WTC11 (cell line): ENCODE results near the gene SMIM1. TPM values are rescaled to one million over a fixed set of nuclear protein-coding genes. Genes with fewer than 3 reads are reported as not detected.
"Not testable (repeated sequence)": the region's sequence is repeated elsewhere in the genome, so short reads cannot be mapped to it uniquely, and the experiment has no call there.

Experiments
- ATAC-seq: fragments of 200-7000 bp; cut with Tn5 transposase; 2 replicates; pipeline ENCODE4 v1.10.0; 2021; ENCODE audit warnings: mild to moderate bottlenecking, moderate library complexity
- CTCF ChIA-PET: fragments of 300-600 bp; sonication (Branson Sonifier 250); formaldehyde crosslinking; loops from one replicate; lab custom pipeline; 2021; ENCODE audit warnings: antibody characterized with exemption; lab: Charles Lee
- POLR2A ChIA-PET: fragments of 350-600 bp; sonication (Branson Sonifier 250); formaldehyde crosslinking; loops from one replicate; lab custom pipeline; 2021; ENCODE audit warnings: antibody characterized with exemption; lab: Charles Lee
- DNase-seq: peaks from one replicate; pipeline ENCODE4 v3.0.0; 2021; ENCODE audit warnings: low spot score
- H3K27ac Mint-ChIP-seq: 2 replicates; pipeline ENCODE4 v1.8.0; 2021; ENCODE audit warnings: mixed read lengths
- H3K27me3 Mint-ChIP-seq: 2 replicates; pipeline ENCODE4 v1.8.0; 2021; ENCODE audit warnings: low read depth, mild to moderate bottlenecking, moderate library complexity, mixed read lengths
- H3K36me3 Mint-ChIP-seq: 2 replicates; pipeline ENCODE4 v1.8.0; 2021; ENCODE audit warnings: mixed read lengths
- H3K4me1 Mint-ChIP-seq: 2 replicates; pipeline ENCODE4 v1.8.0; 2022; ENCODE audit warnings: mixed read lengths
- H3K4me3 Mint-ChIP-seq: 2 replicates; pipeline ENCODE4 v1.8.0; 2021; ENCODE audit warnings: mild to moderate bottlenecking, moderate library complexity, mixed read lengths
- H3K9me3 Mint-ChIP-seq: 2 replicates; pipeline ENCODE4 v1.8.0; 2021; ENCODE audit warnings: mixed read lengths
- CTCF ChIP-seq: fragments of 200-600 bp; IDR thresholded peaks from 2 replicates; pipeline ENCODE4 v1.8.0; 2022; ENCODE audit warnings: antibody characterized with exemption
- E2F1 ChIP-seq: sonication (generic); formaldehyde crosslinking; IDR thresholded peaks from 2 replicates; pipeline ENCODE4 v1.8.0; 2022; ENCODE audit warnings: mild to moderate bottlenecking, missing genetic modification reagents
- EMX1 ChIP-seq: fragments of 250-450 bp; sonication (Bioruptor Pico); IDR thresholded peaks from 2 replicates; pipeline ENCODE4 v1.8.0; 2021; ENCODE audit warnings: mild to moderate bottlenecking
- ESRRA ChIP-seq: sonication (generic); formaldehyde crosslinking; IDR thresholded peaks from 2 replicates; pipeline ENCODE4 v1.8.1; 2022; ENCODE audit warnings: mild to moderate bottlenecking, missing genetic modification reagents, borderline replicate concordance
- GABPB1 ChIP-seq: sonication (generic); formaldehyde crosslinking; IDR thresholded peaks from 2 replicates; pipeline ENCODE4 v1.8.1; 2023; ENCODE audit warnings: mild to moderate bottlenecking, missing genetic modification reagents
- GTF2I ChIP-seq: fragments of 250-450 bp; sonication (Bioruptor Pico); conservative IDR thresholded peaks from 2 replicates; pipeline ENCODE4 v1.4.0; 2021; ENCODE audit warnings: mild to moderate bottlenecking
- IRF1 ChIP-seq: sonication (generic); formaldehyde crosslinking; IDR thresholded peaks from 2 replicates; pipeline ENCODE4 v1.8.0; 2023; ENCODE audit warnings: missing genetic modification reagents
- NFYB ChIP-seq: sonication (generic); formaldehyde crosslinking; conservative IDR thresholded peaks from 2 replicates; pipeline ENCODE4 v1.8.0; 2022; ENCODE audit warnings: low read depth, missing genetic modification reagents
- NR2C2 ChIP-seq: sonication (generic); formaldehyde crosslinking; IDR thresholded peaks from 2 replicates; pipeline ENCODE4 v1.8.0; 2022; ENCODE audit warnings: mild to moderate bottlenecking, missing genetic modification reagents
- OVOL2 ChIP-seq: fragments of 250-450 bp; sonication (Bioruptor Pico); IDR thresholded peaks from 2 replicates; pipeline ENCODE4 v1.9.0; 2021; ENCODE audit warnings: mild to moderate bottlenecking, borderline replicate concordance
- ZBTB21 ChIP-seq: sonication (generic); formaldehyde crosslinking; IDR thresholded peaks from 2 replicates; pipeline ENCODE4 v1.8.1; 2023; ENCODE audit warnings: mild to moderate bottlenecking, missing genetic modification reagents, borderline replicate concordance
- ZBTB43 ChIP-seq: sonication (generic); formaldehyde crosslinking; IDR thresholded peaks from 2 replicates; pipeline ENCODE4 v1.8.1; 2023; ENCODE audit warnings: mild to moderate bottlenecking, missing genetic modification reagents
- ZNF121 ChIP-seq: sonication (generic); formaldehyde crosslinking; IDR thresholded peaks from 2 replicates; pipeline ENCODE4 v1.8.0; 2023; ENCODE audit warnings: missing genetic modification reagents
- ZNF416 ChIP-seq: fragments of 250-450 bp; sonication (Bioruptor Pico); IDR thresholded peaks from 2 replicates; pipeline ENCODE4 v1.9.0; 2021; ENCODE audit warnings: mild to moderate bottlenecking, inconsistent platforms
- total RNA-seq: library from RNA; stranded (reverse); gene quantifications from 3 replicates; pipeline ENCODE4 v1.2.3, GENCODE V29; 2021
- TF ChIP-seq, protein P1 (sequence below): sonication (generic); formaldehyde crosslinking; IDR thresholded peaks from 2 replicates; pipeline ENCODE4 v1.8.1; 2023; ENCODE audit warnings: mild to moderate bottlenecking, missing genetic modification reagents, moderate library complexity

Gene SMIM1
- total RNA-seq, 1 experiment from 2014 or later, result 10.2 TPM

- Mint-ChIP-seq H3K36me3 (peaks cover 13% of the 10 kb centered on the region; the same call in 1 of the 2 replicates), H3K4me3 (no peak overlapping the region), H3K27ac (no peak overlapping the region), H3K4me1 (peaks cover 2% of the 10 kb centered on the region), H3K9me3 (peaks cover 31% of the 10 kb centered on the region), H3K27me3 (peaks cover 13% of the 10 kb centered on the region)
- TF ChIP-seq CTCF, result no peak
- no peak for TF ChIP-seq GABPB1 (CRISPR knock-in tag)
- no peak for TF ChIP-seq OVOL2 (CRISPR knock-in tag)
- ChIA-PET CTCF (interaction anchor here (1.9 kb wide), 1 partner anchor 16 kb away, joined by 7 read pairs; no protein-coding TSS in a partner anchor), POLR2A (no interaction called here)
- ATAC-seq (no peak), DNase-seq (no peak)
Measured at GRCh38 chr1:3809680-3810079, 37.1 kb downstream of the SMIM1 start.

- H3K9me3 Mint-ChIP-seq, result peaks cover 25% of the 10 kb centered on the region
- ChIA-PET POLR2A (interaction anchor here (0.7 kb wide), 1 partner anchor 9 kb away, joined by 3 read pairs; no protein-coding TSS in a partner anchor), CTCF (interaction anchor here (0.6 to 1.9 kb wide), 6 partner anchors 9 to 653 kb away, joined by 3 to 9 read pairs (median 4); no protein-coding TSS in a partner anchor)
- DNase-seq, H3K4me1 Mint-ChIP-seq, H3K27me3 Mint-ChIP-seq, H3K27ac Mint-ChIP-seq, ATAC-seq, H3K4me3 Mint-ChIP-seq: not testable (repeated sequence)
- H3K36me3 Mint-ChIP-seq, result peaks cover 13% of the 10 kb centered on the region; the same call in 1 of the 2 replicates
Measured at GRCh38 chr1:3810149-3810761, 37.7 kb downstream of the SMIM1 start.

GRCh38 chr1:3811595-3811911 lies 39.0 kb downstream of the SMIM1 start:
- Mint-ChIP-seq H3K9me3 (peaks cover 12% of the 10 kb centered on the region), H3K27me3 (peaks cover 3% of the 10 kb centered on the region; the same call in 1 of the 2 replicates), H3K36me3 (peaks cover 4% of the 10 kb centered on the region; the same call in 1 of the 2 replicates), H3K4me3 (no peak overlapping the region), H3K4me1 (peaks cover 2% of the 10 kb centered on the region), H3K27ac (no peak overlapping the region)
- ChIA-PET CTCF (interaction anchor here (0.7 to 1.9 kb wide), 6 partner anchors 10 to 36 kb away, joined by 3 to 9 read pairs (median 4); partner anchors contain the start of gene LRRC47), POLR2A (no interaction called here)
- TF ChIP-seq ZBTB21 (CRISPR knock-in tag), result no peak
- TF ChIP-seq ZNF416, result no peak
- TF ChIP-seq IRF1 (CRISPR knock-in tag), result no peak
- no peak for TF ChIP-seq ZBTB43 (CRISPR knock-in tag)
- TF ChIP-seq ZNF121 (CRISPR knock-in tag), result no peak
- TF ChIP-seq NFYB, result no peak
- TF ChIP-seq EMX1, result no peak
- TF ChIP-seq GTF2I (CRISPR knock-in tag), result no peak
- TF ChIP-seq ESRRA, result no peak
- no peak for TF ChIP-seq NR2C2 (CRISPR knock-in tag)
- TF ChIP-seq, protein P1, sequence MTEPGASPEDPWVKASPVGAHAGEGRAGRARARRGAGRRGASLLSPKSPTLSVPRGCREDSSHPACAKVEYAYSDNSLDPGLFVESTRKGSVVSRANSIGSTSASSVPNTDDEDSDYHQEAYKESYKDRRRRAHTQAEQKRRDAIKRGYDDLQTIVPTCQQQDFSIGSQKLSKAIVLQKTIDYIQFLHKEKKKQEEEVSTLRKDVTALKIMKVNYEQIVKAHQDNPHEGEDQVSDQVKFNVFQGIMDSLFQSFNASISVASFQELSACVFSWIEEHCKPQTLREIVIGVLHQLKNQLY (CRISPR knock-in tag), result no peak
- no peak for TF ChIP-seq E2F1 (CRISPR knock-in tag)
- no peak for ATAC-seq
- DNase-seq, result no peak
